Glutamatergic neuron (in vitro differentiated cells): ENCODE data around the gene SLC36A3. TPM values are rescaled to one million over a fixed set of nuclear protein-coding genes. Genes with fewer than 3 reads are reported as not detected.
A peak's percentile ranks its signal among the peaks of the same experiment; 100 is the strongest.
"Not testable (repeated sequence)": the region's sequence is repeated elsewhere in the genome, so short reads cannot be mapped to it uniquely, and the experiment has no call there.

Source experiments
- DNase-seq: peaks from one replicate; pipeline ENCODE4 v3.0.0; 2022
- H3K27ac Mint-ChIP-seq: one replicate; pipeline ENCODE4 v1.8.0; 2020; ENCODE audit warnings: mild to moderate bottlenecking, mixed read lengths, inconsistent platforms; ENCODE audit not compliant: unreplicated experiment
- H3K27me3 Mint-ChIP-seq: one replicate; pipeline ENCODE4 v1.8.0; 2020; ENCODE audit warnings: mild to moderate bottlenecking, moderate library complexity, mixed read lengths, inconsistent platforms; ENCODE audit not compliant: unreplicated experiment
- H3K36me3 Mint-ChIP-seq: one replicate; pipeline ENCODE4 v1.8.0; 2020; ENCODE audit warnings: mild to moderate bottlenecking, mixed read lengths, inconsistent platforms; ENCODE audit not compliant: unreplicated experiment
- H3K4me1 Mint-ChIP-seq: one replicate; pipeline ENCODE4 v1.8.0; 2020; ENCODE audit warnings: mild to moderate bottlenecking, low read depth, mixed read lengths, inconsistent platforms; ENCODE audit not compliant: unreplicated experiment
- H3K4me3 Mint-ChIP-seq: one replicate; pipeline ENCODE4 v1.8.0; 2020; ENCODE audit warnings: mild to moderate bottlenecking, mixed read lengths, inconsistent platforms; ENCODE audit not compliant: unreplicated experiment
- H3K9me3 Mint-ChIP-seq: one replicate; pipeline ENCODE4 v1.8.0; 2020; ENCODE audit warnings: mild to moderate bottlenecking, moderate library complexity, mixed read lengths, inconsistent platforms; ENCODE audit not compliant: unreplicated experiment
- CTCF ChIP-seq: fragments of 200-600 bp; sonication (generic); IDR thresholded peaks from one replicate; pipeline ENCODE4 v1.5.0; 2021; ENCODE audit not compliant: partially characterized antibody, unreplicated experiment
- total RNA-seq: library from RNA; stranded (reverse); fragmentation: NEBNext Ultra II Directional; extraction: Animal tissue kit (Norgen Biotek cat#: 25700); gene quantifications from one replicate; pipeline ENCODE4 v1.2.1, GENCODE V29; 2021; ENCODE audit not compliant: unreplicated experiment

Gene SLC36A3
- total RNA-seq, 1 donor from 2014 or later = not detected

- no peak overlapping the region for H3K4me3 Mint-ChIP-seq
- H3K27ac Mint-ChIP-seq = no peak overlapping the region
- no peaks in the 10 kb centered on the region for H3K27me3 Mint-ChIP-seq
- DNase-seq = no peak
- H3K36me3 Mint-ChIP-seq = no peaks in the 10 kb centered on the region
- no peaks in the 10 kb centered on the region for H3K9me3 Mint-ChIP-seq
- H3K4me1 Mint-ChIP-seq = peaks cover 5% of the 10 kb centered on the region
- TF ChIP-seq CTCF = no peak
These were observed 14.3 kb upstream of the SLC36A3 start for GRCh38 chr5:151317871-151318270.

- Mint-ChIP-seq H3K36me3 (peaks cover 4% of the 10 kb centered on the region), H3K4me3 (no peak overlapping the region)
These were observed 12.5 kb upstream of the SLC36A3 start for GRCh38 chr5:151315998-151316597.

GRCh38 chr5:151313357-151313756 lies 9.8 kb upstream of the SLC36A3 start:
- H3K4me1 Mint-ChIP-seq = no peaks in the 10 kb centered on the region
- TF ChIP-seq CTCF = no peak
- no peak for DNase-seq
- H3K4me3 Mint-ChIP-seq = no peak overlapping the region
- no peak overlapping the region for H3K27ac Mint-ChIP-seq
- H3K9me3 Mint-ChIP-seq = peaks cover 5% of the 10 kb centered on the region
- peaks cover 16% of the 10 kb centered on the region for H3K36me3 Mint-ChIP-seq
- H3K27me3 Mint-ChIP-seq = peaks cover 3% of the 10 kb centered on the region

More at GRCh38 chr5:151315998-151316597, 12.5 kb upstream of the SLC36A3 start:
- Mint-ChIP-seq H3K4me1 (peaks cover 5% of the 10 kb centered on the region), H3K27ac (no peak overlapping the region), H3K9me3 (no peaks in the 10 kb centered on the region), H3K27me3 (no peaks in the 10 kb centered on the region)
- TF ChIP-seq CTCF = peak; percentile 87
- peak; percentile 88 for DNase-seq

- Mint-ChIP-seq H3K9me3 (peaks cover 5% of the 10 kb centered on the region), H3K36me3 (peaks cover 16% of the 10 kb centered on the region), H3K4me3 (no peak overlapping the region), H3K27ac (no peak overlapping the region), H3K27me3 (peaks cover 4% of the 10 kb centered on the region), H3K4me1 (no peaks in the 10 kb centered on the region)
- no peak for DNase-seq
- no peak for TF ChIP-seq CTCF
These were observed 9.3 kb upstream of the SLC36A3 start for GRCh38 chr5:151312756-151313324.

- no peak for DNase-seq
- H3K27ac Mint-ChIP-seq = no peak overlapping the region
These were observed 7.4 kb upstream of the SLC36A3 start for GRCh38 chr5:151310932-151311331.

GRCh38 chr5:151309821-151310220 lies 6.3 kb upstream of the SLC36A3 start:
- H3K4me1 Mint-ChIP-seq, H3K27ac Mint-ChIP-seq, H3K4me3 Mint-ChIP-seq, H3K27me3 Mint-ChIP-seq, DNase-seq, H3K9me3 Mint-ChIP-seq: not testable (repeated sequence)
- H3K36me3 Mint-ChIP-seq = peaks cover 16% of the 10 kb centered on the region

More at GRCh38 chr5:151310932-151311331, 7.4 kb upstream of the SLC36A3 start:
- no peak for TF ChIP-seq CTCF
- H3K9me3 Mint-ChIP-seq = peaks cover 5% of the 10 kb centered on the region
- H3K4me3 Mint-ChIP-seq = no peak overlapping the region
- peaks cover 4% of the 10 kb centered on the region for H3K27me3 Mint-ChIP-seq
- no peaks in the 10 kb centered on the region for H3K4me1 Mint-ChIP-seq
- peaks cover 16% of the 10 kb centered on the region for H3K36me3 Mint-ChIP-seq

- H3K27me3 Mint-ChIP-seq, DNase-seq, H3K9me3 Mint-ChIP-seq, H3K4me1 Mint-ChIP-seq, H3K27ac Mint-ChIP-seq, H3K4me3 Mint-ChIP-seq: not testable (repeated sequence)
- H3K36me3 Mint-ChIP-seq = peaks cover 16% of the 10 kb centered on the region
These were observed 5.7 kb upstream of the SLC36A3 start for GRCh38 chr5:151309266-151309665.
